Measurements from ENCODE around the gene TUBE1. TPM values are rescaled to one million over a fixed set of nuclear protein-coding genes. Genes with fewer than 3 reads are reported as not detected.

Gene TUBE1
- total RNA-seq = 11.0 and 20.3 TPM in 2 replicates

GRCh38 chr6:112087136-112087911 is at the start of gene TUBE1, which contains the start of gene FAM229B:
TUBE1 (minus strand) TSS chr6:112087482; CDS start chr6:112087434, 48 bp downstream.
FAM229B (plus strand) TSS chr6:112087591; CDS start chr6:112099284, 11,693 bp downstream.

GRCh38 chr6:112054001-112054400 is 33.3 kb downstream of the TUBE1 start, which contains the start of gene CCN6:
CCN6 (plus strand) TSS chr6:112054104; CDS start chr6:112054358, 254 bp downstream.

Other genes starting within 250 kb of the TUBE1 start
- gene FYN, start 214.0 kb downstream of the TUBE1 start, total RNA-seq = 151 and 201 TPM in 2 replicates
- not detected in 2 replicates for gene CCN6, start 33.4 kb downstream of the TUBE1 start, total RNA-seq
- 8.1 and 9.1 TPM in 2 replicates for gene FAM229B, start 109 bp upstream of the TUBE1 start, total RNA-seq
- gene LAMA4, start 167.1 kb upstream of the TUBE1 start, total RNA-seq = 391 and 1,137 TPM in 2 replicates